Measurements from ENCODE around the gene PPP1R1B. TPM values are rescaled to one million over a fixed set of nuclear protein-coding genes. Genes with fewer than 3 reads are reported as not detected.

The PPP1R1B gene
- total and polyA plus RNA-seq, 2 of the 4 experiments (the other 2 are of a cell fraction): not detected

- no peak overlapping the region for H3K14ac ChIP-seq (replicated peaks; ENCODE audit: low read depth, low read length)
- no peak overlapping the region for H4K91ac ChIP-seq (ENCODE audit: insufficient read depth, low read depth, low read length)
- H3K9ac ChIP-seq (ENCODE audit: low read depth, low read length): no peak overlapping the region
- no peak overlapping the region for H2AK5ac ChIP-seq (ENCODE audit: low read depth, low read length)
- H3K27me3 ChIP-seq (ENCODE audit: control insufficient read depth, insufficient read depth, low read length): peaks cover 39% of the 10 kb centered on the region
- no peak overlapping the region for H3K4me3 ChIP-seq (ENCODE audit: insufficient read depth, low read depth, low read length)
- peaks cover 7% of the 10 kb centered on the region; the same call in 1 of the 2 replicates for H3K4me1 ChIP-seq (ENCODE audit: control insufficient read depth, insufficient read depth, low read length)
- H3K27ac ChIP-seq (ENCODE audit: insufficient read depth, low read length): no peak overlapping the region
- peaks cover 7% of the 10 kb centered on the region for H3K36me3 ChIP-seq (ENCODE audit: control insufficient read depth, insufficient read depth, low read length)
- no peak overlapping the region for H2BK5ac ChIP-seq (ENCODE audit: low read depth, low read length, poor library complexity, severe bottlenecking)
- ATAC-seq (ENCODE audit: low read depth) (no peak), DNase-seq (no peak)
- no peak overlapping the region for H2BK120ac ChIP-seq (ENCODE audit: low read depth, low read length)
- TF ChIP-seq CEBPB (IDR thresholded peaks at IDR 0.05; ENCODE audit: low read depth, low read length) (no peak), MAFK (IDR thresholded peaks at IDR 0.05; ENCODE audit: low read depth, low read length) (no peak), CTCF (conservative IDR thresholded peaks at IDR 0.05; ENCODE audit: low read depth, low read length) (no peak), RCOR1 (IDR thresholded peaks at IDR 0.05; ENCODE audit: insufficient replicate concordance, low read length) (no peak), MXI1 (IDR thresholded peaks at IDR 0.05; ENCODE audit: borderline replicate concordance, low read depth, low read length) (no peak), CHD1 (IDR thresholded peaks at IDR 0.05; ENCODE audit: low read depth, low read length) (no peak), RFX5 (IDR thresholded peaks at IDR 0.05; ENCODE audit: low read depth, low read length) (no peak), SMC3 (IDR thresholded peaks at IDR 0.05; ENCODE audit: low read depth, low read length) (no peak), FOS (IDR thresholded peaks at IDR 0.05; ENCODE audit: low read depth, low read length) (no peak), POLR2A (IDR thresholded peaks at IDR 0.05; ENCODE audit: low read depth, low read length) (no peak), NFE2L2 (IDR thresholded peaks at IDR 0.05; ENCODE audit: low read depth, low read length) (no peak), RAD21 (IDR thresholded peaks at IDR 0.05; ENCODE audit: low read length) (no peak), MAZ (IDR thresholded peaks at IDR 0.05; ENCODE audit: borderline replicate concordance, low read depth, low read length) (no peak), BHLHE40 (IDR thresholded peaks at IDR 0.05; ENCODE audit: low read depth, low read length) (no peak)
- TF ChIP-seq, protein P1, sequence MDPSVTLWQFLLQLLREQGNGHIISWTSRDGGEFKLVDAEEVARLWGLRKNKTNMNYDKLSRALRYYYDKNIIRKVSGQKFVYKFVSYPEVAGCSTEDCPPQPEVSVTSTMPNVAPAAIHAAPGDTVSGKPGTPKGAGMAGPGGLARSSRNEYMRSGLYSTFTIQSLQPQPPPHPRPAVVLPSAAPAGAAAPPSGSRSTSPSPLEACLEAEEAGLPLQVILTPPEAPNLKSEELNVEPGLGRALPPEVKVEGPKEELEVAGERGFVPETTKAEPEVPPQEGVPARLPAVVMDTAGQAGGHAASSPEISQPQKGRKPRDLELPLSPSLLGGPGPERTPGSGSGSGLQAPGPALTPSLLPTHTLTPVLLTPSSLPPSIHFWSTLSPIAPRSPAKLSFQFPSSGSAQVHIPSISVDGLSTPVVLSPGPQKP (IDR thresholded peaks at IDR 0.05; ENCODE audit: borderline replicate concordance, low read depth, low read length): no peak
- TF ChIP-seq, protein P2, sequence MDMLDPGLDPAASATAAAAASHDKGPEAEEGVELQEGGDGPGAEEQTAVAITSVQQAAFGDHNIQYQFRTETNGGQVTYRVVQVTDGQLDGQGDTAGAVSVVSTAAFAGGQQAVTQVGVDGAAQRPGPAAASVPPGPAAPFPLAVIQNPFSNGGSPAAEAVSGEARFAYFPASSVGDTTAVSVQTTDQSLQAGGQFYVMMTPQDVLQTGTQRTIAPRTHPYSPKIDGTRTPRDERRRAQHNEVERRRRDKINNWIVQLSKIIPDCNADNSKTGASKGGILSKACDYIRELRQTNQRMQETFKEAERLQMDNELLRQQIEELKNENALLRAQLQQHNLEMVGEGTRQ (IDR thresholded peaks at IDR 0.05; ENCODE audit: low read depth, low read length): no peak
- H3K23ac ChIP-seq (ENCODE audit: low read depth, low read length): no peak overlapping the region
- H2BK20ac ChIP-seq (ENCODE audit: low read depth, low read length): no peak overlapping the region
- in situ Hi-C loops (cut with MboI; ENCODE audit: low sequenced_read_pairs) (no loop called here), intact Hi-C loops (cut with micrococcal nuclease) (no loop called here), dilution Hi-C loops (cut with HindIII; ENCODE audit: low sequenced_read_pairs, unreplicated experiment) (no loop called here)
- POLR2A ChIA-PET (ENCODE audit: unreplicated experiment): no interaction called here
- no TSS peak for BruUV-seq (replicated peaks)
- no peak overlapping the region for H2BK15ac ChIP-seq (ENCODE audit: low read depth, low read length)
- H3K9me3 ChIP-seq (ENCODE audit: control insufficient read depth, insufficient read depth, low read length): no peaks in the 10 kb centered on the region
- no peaks in the 10 kb centered on the region for H3K79me1 ChIP-seq (ENCODE audit: low read depth in 1 of 2, low read length in 2 of 2)
- H3K4me2 ChIP-seq (ENCODE audit: low read depth, low read length): no peak overlapping the region
- no peak overlapping the region for H4K8ac ChIP-seq (ENCODE audit: low read depth in 2 of 2, low read length in 2 of 2)
- no peak overlapping the region for H3K56ac ChIP-seq (ENCODE audit: extremely low read depth, insufficient read depth, low read length)
- WGBS, 2 experiments (ENCODE audit: extremely low coverage in 2 of 2, insufficient read length in 1 of 2): 82% methylated on average over 4 of the region's 11 CpGs; no CpG with 5 or more reads in 1 of the 2 experiments
- CTCF ChIA-PET: interaction anchor here (0.9 kb wide), 1 partner anchor 45 kb away, joined by 3 read pairs; no protein-coding TSS in a partner anchor
- no peaks in the 10 kb centered on the region for H3K9me1 ChIP-seq (ENCODE audit: insufficient read depth, low read length)
- no peak overlapping the region for H2AFZ ChIP-seq (replicated peaks; ENCODE audit: low read length, poor library complexity)
- no peak overlapping the region for H3K18ac ChIP-seq (ENCODE audit: low read depth, low read length)
- H4K20me1 ChIP-seq (ENCODE audit: insufficient read depth, low read length): no peaks in the 10 kb centered on the region; the same call in none of the 2 replicates
- no peak overlapping the region for H3K4ac ChIP-seq (ENCODE audit: low read depth, low read length)
- no peak overlapping the region for H4K5ac ChIP-seq (ENCODE audit: low read depth, low read length)
- no peak overlapping the region for H2AK9ac ChIP-seq (replicated peaks; ENCODE audit: low read depth, low read length, poor library complexity)
Measured at GRCh38 chr17:39666601-39667261, 40.0 kb downstream of the PPP1R1B start.
